ENCODE data around the gene EHMT1.

Gene EHMT1

GRCh38 chr9:137761793-137762192 lies 143.0 kb downstream of the EHMT1 start:
- Mint-ChIP-seq H3K27me3 (ENCODE audit: low read depth, poor library complexity) (no peaks in the 10 kb centered on the region), H3K9me3 (no peaks in the 10 kb centered on the region), H3K36me3 (ENCODE audit: low read depth) (peaks cover 89% of the 10 kb centered on the region), H3K4me1 (peaks cover 51% of the 10 kb centered on the region), H3K4me3 (no peak overlapping the region), H3K27ac (no peak overlapping the region)
- no peak for TF ChIP-seq CTCF (IDR thresholded peaks at IDR 0.05)
- no peak for DNase-seq

GRCh38 chr9:137762414-137763061 lies 143.7 kb downstream of the EHMT1 start:
- no peak for DNase-seq
- Mint-ChIP-seq H3K4me1 (peaks cover 51% of the 10 kb centered on the region), H3K36me3 (ENCODE audit: low read depth) (peaks cover 89% of the 10 kb centered on the region), H3K27ac (peak overlapping the region; percentile 89), H3K4me3 (no peak overlapping the region), H3K27me3 (ENCODE audit: low read depth, poor library complexity) (no peaks in the 10 kb centered on the region), H3K9me3 (peaks cover 4% of the 10 kb centered on the region)
- no peak for TF ChIP-seq CTCF (IDR thresholded peaks at IDR 0.05)

- Mint-ChIP-seq H3K4me1 (peaks cover 49% of the 10 kb centered on the region), H3K27me3 (ENCODE audit: low read depth, poor library complexity) (no peaks in the 10 kb centered on the region), H3K27ac (no peak overlapping the region), H3K4me3 (no peak overlapping the region), H3K36me3 (ENCODE audit: low read depth) (peaks cover 87% of the 10 kb centered on the region), H3K9me3 (peaks cover 9% of the 10 kb centered on the region)
- DNase-seq = no peak
- TF ChIP-seq CTCF (IDR thresholded peaks at IDR 0.05) = no peak
These were observed 144.6 kb downstream of the EHMT1 start for GRCh38 chr9:137763271-137763955.

GRCh38 chr9:137764171-137764671 lies 145.4 kb downstream of the EHMT1 start:
- H3K27me3 Mint-ChIP-seq (ENCODE audit: low read depth, poor library complexity) = no peaks in the 10 kb centered on the region
- no peak for DNase-seq
- H3K9me3 Mint-ChIP-seq = peaks cover 15% of the 10 kb centered on the region
- no peak for TF ChIP-seq CTCF (IDR thresholded peaks at IDR 0.05)
- H3K27ac Mint-ChIP-seq = peak overlapping the region; percentile 79
- H3K4me3 Mint-ChIP-seq = no peak overlapping the region
- peaks cover 85% of the 10 kb centered on the region for H3K36me3 Mint-ChIP-seq (ENCODE audit: low read depth)
- peaks cover 41% of the 10 kb centered on the region for H3K4me1 Mint-ChIP-seq

GRCh38 chr9:137764981-137765380 lies 146.2 kb downstream of the EHMT1 start:
- peak overlapping the region; percentile 79 for H3K27ac Mint-ChIP-seq
- peaks cover 33% of the 10 kb centered on the region for H3K4me1 Mint-ChIP-seq
- H3K9me3 Mint-ChIP-seq = peaks cover 22% of the 10 kb centered on the region
- no peak overlapping the region for H3K4me3 Mint-ChIP-seq
- TF ChIP-seq CTCF (IDR thresholded peaks at IDR 0.05) = no peak
- DNase-seq = no peak
- no peaks in the 10 kb centered on the region for H3K27me3 Mint-ChIP-seq (ENCODE audit: low read depth, poor library complexity)
- H3K36me3 Mint-ChIP-seq (ENCODE audit: low read depth) = peaks cover 85% of the 10 kb centered on the region

Data from nephron progenitor cell (in vitro differentiated cells).